ENCODE measurements around the gene SLC6A7.

The SLC6A7 gene

DNA sequence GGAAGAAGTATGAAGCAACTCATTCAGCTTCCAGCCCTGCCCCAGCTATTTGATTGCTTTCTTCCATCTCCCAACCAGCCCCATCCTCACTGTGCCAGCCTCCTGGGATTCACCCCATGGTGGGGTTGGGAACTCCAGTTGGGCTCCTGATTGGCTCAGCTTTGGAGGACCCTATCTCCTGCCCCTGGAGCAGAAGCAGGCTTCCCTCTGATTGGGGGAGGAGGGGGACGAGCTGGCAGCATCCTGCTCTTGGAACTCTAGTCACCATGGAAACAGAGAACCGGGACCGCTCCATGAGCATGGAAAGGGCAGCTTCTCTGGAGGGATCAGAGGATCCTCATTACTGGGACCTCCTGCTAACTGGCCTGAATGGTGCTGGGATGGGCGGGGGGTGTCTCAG lies 2.6 kb downstream of the SLC6A7 start:
- no peak for DNase-seq (ENCODE audit: low spot score)

DNA sequence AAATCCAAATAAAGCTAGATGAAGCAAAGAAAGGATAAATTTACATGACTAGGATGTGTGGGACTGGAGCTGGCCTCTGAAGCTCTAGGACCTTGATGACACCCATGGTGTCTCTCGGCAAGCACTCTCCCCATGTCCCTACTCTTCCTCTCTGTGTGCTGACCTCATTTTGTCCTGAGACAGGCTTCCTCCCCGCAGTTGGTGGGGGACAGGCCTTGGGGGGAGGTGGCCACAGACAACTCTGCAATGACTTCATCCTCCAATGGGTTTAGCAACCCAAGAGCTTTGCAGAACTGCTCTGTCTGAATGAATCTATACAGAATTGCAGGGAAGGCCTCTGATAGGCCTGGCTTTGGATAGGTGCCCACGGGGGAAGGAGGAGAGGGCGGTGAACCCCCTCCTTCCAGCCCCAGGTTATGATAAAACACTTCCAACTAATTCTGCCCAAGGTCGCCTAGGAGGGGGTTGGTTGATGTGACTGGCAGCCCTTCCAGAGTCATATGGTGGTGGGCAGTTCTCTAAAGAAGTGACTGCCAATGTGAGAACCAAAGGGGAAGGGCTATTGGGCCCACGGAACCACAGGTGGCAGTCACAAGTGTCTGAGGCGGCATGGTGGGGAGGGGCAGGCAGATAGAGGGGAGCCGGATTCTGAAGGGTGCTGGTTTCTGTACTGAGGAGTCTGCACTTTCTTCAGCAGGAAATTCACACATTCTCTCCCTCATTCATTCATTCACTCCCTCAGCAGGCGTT lies 6.0 kb downstream of the SLC6A7 start:
- DNase-seq (ENCODE audit: low spot score), result no peak

DNA sequence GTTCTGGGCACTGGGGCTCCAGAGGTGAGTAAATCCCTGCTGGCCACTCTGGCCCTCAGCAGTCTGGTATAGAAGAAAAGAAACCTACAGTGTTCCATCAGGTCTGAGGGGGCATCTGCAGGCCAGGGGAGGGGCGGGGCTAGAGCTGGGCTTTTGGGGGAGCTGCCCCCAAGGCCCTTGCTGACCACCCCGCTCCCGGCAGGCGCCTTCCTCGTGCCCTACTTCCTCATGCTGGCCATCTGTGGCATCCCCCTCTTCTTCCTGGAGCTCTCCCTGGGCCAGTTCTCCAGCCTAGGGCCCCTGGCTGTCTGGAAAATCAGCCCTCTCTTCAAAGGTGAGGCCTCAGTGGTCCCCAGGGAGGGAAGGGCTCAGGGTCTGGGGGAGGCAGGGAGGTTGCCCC lies 6.7 kb downstream of the SLC6A7 start:
- no peak for DNase-seq (ENCODE audit: low spot score)

DNA sequence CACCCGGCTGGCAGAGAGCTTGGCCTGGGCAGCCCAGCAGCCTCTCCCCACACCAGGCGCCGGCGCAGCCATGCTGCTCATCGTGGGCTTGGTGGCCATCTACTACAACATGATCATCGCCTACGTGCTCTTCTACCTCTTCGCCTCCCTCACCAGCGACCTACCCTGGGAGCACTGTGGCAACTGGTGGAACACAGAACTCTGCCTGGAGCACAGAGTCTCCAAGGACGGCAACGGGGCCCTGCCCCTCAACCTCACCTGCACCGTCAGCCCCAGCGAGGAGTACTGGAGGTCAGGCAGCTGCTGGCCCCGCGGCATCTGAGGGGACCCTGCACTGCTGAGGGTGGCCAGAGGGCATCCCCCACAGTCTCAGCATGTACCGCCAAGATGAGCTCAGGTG lies 7.1 kb downstream of the SLC6A7 start:
- DNase-seq (ENCODE audit: low spot score), result no peak

DNA sequence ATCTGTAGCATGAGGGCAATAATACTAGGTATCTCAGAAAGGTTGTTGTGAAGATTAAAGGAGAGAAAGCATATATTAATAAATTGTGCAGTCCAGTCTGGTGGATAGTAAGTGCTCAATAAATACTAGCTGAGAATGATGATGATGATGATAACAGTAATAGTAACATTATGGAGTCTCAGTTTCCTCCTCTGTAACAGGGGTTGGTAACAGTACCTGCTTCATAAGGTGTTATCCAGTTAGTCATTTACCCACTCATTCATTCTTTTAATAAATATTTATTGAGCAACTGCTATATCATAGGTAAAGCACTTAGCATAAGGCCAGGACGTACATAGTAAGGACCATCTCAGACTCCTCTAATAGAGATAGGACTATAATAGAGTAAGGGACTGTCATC lies 7.6 kb downstream of the SLC6A7 start:
- no peak for DNase-seq (ENCODE audit: low spot score)

DNA sequence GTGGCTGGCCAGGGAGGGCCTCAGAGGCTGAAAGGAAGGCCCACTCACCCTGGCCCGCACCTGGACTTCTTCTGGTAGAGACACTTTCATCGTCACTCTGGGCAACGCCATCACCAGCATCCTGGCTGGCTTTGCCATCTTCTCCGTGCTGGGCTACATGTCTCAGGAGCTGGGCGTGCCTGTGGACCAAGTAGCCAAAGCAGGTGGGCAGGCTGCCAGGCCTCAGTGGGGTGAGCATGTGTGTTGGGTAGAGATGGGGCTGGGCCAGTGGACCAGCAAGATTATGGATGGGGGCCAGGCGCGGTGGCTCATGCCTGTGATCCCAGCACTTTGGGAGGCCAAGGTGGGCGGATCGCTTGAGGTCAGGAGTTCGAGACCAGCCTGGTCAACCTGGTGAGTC lies 12.6 kb downstream of the SLC6A7 start:
- DNase-seq (ENCODE audit: low spot score), result no peak

DNA sequence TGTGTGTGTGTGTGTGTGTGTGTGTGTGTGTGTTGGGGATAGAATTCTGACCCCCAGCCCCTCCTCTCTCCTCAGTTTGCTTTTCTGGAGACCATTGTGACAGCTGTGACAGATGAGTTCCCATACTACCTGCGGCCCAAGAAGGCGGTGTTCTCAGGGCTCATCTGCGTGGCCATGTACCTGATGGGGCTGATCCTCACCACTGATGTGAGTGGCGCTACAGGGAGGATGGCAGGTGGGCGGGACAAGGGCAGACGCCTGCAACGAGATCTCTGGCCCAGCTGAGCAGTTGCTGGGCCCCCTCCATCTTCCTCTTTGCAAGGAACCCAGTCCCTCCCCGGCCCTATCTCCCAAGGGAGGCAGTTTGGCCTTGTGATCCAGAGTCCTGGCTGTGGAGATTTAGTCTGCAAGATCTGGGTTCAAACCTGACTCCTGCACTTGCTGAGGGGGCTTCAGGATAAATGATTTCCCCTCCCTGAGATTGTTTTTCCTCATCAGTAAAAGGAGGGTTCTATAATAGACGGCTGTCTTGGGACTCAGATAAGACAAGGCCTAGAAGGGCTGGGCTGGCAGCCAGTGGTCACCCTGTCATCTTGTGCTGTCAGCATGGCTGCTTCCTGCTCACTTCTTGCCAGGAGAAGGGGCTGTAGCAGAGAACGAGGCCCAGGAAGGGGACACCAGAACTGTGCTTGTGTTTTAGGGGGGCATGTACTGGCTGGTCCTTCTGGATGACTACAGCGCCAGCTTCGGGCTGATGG lies 14.1 kb downstream of the SLC6A7 start:
- DNase-seq (ENCODE audit: low spot score), result no peak

DNA sequence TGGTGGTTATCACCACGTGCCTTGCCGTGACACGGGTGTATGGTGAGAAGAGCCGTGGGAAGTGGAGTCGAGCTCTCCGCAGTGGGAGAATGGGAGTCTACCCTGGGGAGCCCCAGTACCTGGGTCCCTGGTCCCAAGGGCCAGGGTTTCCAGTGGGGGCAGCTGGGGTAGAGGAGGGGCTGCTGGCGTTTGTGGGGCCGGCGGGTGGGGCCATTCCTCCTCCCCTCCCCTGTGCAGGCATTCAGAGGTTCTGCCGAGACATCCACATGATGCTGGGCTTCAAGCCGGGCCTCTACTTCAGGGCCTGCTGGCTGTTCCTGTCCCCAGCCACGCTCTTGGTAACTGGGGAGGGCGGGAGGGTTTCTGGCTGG lies 14.7 kb downstream of the SLC6A7 start:
- no peak for DNase-seq (ENCODE audit: low spot score)

DNA sequence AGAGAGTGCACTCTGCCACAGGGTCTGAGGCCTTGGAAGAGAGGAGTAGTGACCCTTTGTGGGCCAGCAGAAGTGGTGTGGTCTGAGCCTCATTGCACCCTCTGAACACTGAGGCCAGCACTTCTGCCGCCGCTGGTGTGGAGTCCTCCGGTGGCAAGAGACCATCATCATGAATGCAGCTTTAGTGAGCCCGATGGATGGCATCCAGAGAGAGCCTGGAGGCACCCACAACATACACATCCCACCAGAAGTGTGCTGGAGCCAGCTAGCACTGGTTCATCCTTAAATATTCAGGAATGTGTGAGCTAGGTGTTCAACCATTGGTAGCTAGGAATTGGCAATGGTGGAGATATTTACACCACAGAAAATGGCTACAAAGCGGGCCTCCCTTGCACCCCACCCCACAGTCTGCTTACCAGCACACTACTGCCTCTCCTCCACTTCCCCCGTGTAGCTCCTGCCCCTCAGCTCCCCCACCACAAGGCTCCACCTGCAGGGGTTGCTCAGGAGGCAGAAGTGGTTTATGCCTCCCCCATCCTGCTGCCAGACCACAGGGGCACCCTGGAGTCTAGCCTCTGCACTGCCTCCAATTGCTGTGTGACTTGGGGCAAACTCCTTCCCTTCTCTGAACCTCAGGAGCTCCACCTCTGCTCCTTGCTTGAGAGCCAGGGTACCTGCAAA lies 16.4 kb downstream of the SLC6A7 start:
- no peak for DNase-seq (ENCODE audit: low spot score)

DNA sequence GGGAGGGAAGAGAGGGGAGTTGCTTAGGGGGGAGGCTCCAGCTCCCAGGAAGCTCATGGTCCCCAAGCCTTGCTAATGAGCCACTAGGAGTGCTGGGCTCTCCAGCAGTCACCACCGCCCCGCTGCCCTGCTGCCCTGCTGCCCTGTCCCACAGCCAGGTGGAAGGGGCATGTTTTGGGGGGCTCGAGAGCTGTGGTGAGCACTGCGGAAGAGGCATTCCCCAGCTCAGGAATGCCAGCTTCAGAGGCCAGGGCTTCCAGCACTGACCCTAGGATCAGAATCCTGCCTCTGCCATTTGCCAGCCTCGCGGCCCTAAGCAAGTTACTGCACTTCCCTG lies 16.9 kb downstream of the SLC6A7 start:
- DNase-seq (ENCODE audit: low spot score), result no peak

DNA sequence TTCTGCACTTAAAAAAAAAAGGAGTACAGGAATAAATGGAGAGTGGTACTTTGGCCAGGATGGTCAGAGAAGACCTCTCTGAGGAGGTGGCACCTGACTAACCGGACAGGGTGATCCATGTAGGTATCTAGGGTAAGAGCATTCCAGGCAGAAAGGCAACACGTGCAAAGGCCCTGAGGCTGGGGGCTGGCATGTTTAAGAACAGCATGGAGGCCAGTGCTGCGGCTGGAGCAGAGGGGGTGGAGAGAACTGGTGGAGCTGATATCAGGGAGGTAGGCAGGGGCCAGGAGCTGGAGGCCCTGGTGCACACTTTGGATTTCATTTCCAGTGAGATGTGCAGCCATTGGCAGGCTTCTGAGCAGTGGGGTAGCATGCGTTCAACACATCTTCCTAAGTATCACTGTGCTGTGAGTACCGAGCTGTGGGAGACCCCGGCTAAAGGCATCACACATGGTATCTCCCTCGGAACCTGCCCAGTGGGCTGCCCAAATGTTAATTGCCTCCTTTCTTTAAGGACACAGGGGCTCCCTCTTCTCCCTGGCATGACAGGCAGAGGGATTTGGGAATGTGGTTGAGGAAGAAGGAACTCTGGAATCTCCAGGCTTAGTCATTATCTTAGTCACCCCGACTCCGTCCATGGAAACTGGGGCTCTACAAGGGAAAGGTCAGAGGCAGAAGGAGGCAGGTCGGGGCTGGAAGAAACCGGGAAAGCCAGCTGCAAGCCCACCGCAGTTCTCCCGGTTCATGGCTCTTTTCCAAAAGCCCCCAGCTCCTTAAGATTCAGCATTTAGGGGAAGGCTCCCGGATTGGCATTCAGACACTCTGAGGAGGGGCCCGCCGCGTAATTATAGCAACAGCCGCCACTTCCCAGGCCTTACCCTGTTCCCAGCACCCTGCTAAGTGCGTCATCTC lies 18.6 kb downstream of the SLC6A7 start:
- DNase-seq (ENCODE audit: low spot score), result no peak

DNA sequence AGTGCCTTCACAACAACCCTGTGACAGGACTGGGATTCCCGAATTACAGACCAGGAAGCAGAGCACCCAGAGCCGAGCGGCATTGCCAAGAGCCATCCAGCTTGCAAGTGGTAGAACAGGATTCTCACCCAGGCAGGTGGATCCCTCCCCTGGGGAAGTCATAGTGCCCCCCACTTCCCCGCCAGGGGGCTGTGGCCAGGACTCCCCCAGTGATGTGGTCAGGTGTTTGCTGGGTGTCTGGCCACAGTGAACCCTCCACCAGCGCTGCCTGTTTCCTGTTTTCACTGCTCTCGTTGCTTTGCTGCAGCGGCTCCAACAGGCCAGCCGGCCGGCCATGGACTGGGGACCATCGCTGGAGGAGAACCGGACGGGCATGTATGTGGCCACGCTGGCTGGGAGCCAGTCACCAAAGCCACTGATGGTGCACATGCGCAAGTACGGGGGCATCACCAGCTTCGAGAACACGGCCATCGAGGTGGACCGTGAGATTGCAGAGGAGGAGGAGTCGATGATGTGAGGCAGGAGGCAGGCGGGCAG lies 19.3 kb downstream of the SLC6A7 start:
- no peak for DNase-seq (ENCODE audit: low spot score)

DNA sequence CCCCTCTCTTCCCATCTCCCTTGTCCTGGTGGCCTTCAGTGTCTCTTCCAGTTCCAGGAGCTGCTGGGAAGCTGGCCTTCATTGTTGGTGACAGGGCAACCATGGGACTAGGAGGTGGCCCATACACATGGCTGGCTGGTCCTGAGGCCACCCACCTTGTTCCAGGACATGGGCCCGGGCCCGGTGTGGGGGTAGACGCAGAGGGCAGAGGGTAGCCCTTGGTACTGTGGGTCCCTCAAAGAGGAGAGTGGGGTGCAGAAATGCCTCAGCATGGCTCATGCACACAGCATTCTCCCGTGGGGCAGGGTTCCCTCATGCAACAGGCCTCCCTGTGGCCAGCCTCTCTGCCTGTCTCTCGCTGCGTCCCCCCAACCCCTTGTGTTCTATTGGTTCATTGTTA lies 20.8 kb downstream of the SLC6A7 start:
- no peak for DNase-seq (ENCODE audit: low spot score)

DNA sequence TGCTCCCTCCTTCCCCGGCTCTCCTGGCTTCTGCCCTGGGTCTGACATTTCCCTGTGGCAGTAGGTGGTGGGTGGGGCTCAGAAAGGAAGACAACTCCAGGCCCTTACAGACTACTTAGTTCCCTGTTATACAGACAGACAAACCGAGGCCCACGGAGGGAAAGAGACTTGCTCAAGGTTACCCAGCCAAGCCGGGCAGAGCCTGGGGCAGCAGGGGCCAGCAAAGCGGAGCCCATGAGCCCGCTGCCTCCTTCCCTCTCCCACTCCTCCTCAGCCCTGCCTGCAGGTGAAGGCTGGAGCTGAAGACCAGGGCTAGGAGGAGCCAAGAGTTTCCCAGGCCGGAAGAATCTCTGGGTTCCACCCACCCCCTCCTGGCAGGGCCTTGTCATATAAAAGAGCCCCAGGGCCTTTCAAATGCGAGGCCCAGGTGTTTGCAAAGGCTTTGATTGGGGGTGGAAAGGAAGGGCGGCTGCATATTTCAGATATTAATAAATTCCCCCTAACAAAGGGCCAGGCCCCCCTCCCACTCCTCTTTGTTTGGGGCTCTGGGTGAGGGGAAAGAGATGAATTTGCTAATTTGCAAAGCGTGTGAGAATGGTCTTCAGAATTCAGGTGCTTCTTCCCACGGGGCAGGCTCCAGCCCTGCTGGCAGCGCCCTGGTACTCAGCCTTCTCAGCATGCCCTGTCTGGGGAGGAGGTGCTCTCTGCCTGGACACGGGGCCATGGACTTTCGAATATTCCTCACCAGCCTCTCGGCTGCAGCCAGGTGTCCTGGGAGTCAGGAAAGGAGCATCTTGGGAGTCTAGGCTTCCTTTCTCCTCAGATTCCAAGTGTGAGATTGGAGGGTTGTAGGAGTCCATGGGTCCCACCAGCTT lies 21.5 kb downstream of the SLC6A7 start:
- DNase-seq (ENCODE audit: low spot score), result no peak

DNA sequence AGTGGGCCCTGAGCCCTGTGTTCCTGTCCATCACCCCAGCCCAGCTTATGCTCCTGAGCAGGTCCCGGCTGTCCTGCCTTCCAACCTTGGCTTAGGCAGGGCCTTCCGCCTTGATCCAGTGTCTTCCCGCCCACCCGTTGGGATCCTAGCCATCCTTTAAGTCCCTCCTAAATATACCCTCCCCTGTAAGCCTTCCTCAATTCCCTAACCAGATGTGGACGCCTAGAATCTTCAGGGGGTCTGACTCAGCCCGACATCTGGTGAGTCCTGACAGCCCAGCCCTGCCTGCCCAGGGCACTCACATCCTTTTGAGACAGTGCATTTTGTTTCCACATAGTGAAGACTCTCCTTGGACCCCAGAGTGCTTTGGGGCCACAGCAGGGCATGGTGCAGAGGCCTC lies 23.7 kb downstream of the SLC6A7 start:
- DNase-seq (ENCODE audit: low spot score), result no peak

DNA sequence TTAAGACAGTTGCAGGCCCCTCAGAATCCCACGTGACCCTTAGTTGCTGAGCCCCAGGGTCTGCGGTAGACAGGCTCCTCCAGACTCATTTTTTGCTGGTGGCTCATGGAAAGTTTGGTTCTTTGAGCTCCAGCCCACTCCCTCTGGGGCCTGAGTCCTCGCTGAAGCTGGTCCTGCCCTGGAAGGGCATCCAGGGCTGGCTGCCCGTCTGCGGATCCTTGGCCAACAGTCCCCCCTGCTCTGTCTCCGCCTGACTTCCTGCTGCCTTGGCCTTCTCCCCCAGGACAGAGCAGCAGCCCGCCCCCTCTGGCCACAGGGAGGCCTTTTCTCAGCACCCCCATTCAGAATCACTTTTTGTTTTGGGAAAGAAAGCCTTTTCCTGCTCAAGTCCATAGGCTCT lies 24.4 kb downstream of the SLC6A7 start:
- no peak for DNase-seq (ENCODE audit: low spot score)

DNA sequence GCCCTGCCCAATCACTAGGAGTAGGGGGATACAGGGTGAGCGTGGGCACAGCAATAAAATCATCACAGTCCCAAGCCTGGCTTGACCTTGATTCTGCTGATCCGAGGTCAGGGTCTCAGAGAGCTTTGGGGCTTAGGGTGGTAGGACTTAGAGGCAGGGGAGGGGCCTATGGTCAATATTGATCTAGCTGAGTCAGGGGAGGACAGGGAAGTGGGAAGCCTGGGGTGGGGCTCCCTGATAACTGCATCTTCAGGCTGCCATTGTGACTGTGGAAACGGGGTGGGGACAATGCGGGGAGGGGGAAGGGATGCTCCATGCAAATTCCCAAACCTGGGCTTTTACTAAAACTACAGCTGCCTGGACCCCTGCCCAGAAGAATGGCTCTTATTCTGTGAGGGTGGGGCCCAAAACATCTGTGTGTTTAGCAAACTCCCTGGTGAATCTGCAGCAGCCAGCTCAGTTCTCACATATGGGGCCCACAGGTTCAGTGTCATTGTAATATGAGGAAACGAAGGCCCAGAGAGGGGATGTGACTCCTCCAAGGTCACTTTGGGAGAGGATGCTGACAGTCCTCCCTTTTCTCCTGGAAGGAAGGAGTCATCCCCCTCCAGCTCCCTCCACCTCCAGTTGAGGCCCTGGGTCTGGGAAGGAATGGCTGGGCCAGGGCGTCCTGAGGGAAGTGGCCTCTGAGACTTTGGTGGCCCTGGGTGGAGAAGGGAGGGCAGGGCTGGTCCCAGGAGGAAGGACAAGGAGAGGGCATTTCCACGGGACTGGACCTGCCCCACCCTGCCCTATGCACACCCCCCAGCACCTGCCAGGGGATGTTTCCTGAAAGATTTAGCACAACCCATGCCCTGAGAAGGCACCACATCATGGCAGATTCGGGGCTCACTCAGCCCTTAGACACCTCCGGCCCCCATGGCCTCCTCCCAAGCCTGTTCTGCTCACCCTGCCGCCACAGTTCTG lies 26.4 kb downstream of the SLC6A7 start:
- no peak for DNase-seq (ENCODE audit: low spot score)

DNA sequence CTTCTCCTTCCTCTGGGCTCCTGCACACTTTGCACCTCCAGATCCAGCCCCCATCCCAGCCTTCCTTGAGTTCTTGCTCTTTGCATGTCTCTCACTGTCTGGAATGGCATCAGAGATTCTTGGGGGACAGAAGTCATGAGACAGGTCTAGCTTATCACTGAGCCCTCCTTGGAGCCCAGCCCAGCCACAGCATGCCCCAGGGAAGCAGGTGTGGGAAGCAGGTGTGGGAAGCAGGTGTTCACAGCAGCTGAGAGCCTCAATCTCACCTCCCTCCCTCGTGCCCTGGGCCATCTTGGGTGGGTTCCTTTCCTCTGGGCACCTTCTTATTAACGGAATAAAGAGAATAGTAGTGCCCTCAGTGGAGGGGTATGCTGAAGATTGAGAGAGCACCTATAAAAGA lies 27.2 kb downstream of the SLC6A7 start:
- DNase-seq (ENCODE audit: low spot score), result no peak

DNA sequence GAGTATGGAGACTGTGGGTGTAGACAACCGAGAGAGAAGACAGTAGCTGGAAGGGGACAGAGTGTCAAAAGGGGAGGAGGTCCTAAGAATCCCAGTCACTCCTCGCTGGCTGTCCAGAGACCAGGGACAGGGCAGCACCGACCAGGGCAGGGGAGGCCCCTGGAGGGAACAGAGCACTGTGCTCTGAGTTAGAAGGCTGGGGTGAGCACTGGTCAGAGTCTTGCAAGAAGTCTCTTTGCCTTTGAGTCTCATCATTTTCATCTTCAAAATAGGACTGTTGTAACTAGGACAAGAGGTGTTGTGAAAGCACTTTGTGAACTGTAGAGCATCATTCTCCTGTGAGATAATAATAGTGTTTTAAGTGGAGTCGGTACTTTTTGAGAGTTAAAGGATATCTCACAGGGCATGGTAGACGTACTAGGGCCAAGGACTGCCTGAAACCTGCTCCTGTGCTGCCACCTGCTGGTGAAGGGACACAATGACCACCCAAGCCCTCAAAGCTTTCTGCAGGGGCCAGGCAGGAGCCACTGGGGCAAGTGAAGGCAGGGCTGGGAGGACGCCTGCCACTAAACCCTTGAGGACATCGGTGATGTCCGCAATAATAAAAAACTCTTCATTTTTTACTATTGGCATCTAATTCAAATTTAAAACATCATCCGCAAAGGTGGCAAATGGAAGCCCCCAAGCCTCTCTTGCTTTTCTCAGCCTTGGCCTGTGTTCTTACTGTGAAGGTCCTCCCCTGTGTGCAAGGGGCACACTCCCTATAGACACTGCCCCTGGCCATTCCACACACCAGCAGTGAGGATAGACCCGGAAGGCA lies 28.2 kb downstream of the SLC6A7 start:
- DNase-seq (ENCODE audit: low spot score), result peak; percentile 73
